ENCODE measurements around the gene MEGF6. TPM values are rescaled to one million over a fixed set of nuclear protein-coding genes. Genes with fewer than 3 reads are reported as not detected.

MEGF6 gene
- total RNA-seq, 1 donor from 2014 or later: 33.3 TPM

DNA sequence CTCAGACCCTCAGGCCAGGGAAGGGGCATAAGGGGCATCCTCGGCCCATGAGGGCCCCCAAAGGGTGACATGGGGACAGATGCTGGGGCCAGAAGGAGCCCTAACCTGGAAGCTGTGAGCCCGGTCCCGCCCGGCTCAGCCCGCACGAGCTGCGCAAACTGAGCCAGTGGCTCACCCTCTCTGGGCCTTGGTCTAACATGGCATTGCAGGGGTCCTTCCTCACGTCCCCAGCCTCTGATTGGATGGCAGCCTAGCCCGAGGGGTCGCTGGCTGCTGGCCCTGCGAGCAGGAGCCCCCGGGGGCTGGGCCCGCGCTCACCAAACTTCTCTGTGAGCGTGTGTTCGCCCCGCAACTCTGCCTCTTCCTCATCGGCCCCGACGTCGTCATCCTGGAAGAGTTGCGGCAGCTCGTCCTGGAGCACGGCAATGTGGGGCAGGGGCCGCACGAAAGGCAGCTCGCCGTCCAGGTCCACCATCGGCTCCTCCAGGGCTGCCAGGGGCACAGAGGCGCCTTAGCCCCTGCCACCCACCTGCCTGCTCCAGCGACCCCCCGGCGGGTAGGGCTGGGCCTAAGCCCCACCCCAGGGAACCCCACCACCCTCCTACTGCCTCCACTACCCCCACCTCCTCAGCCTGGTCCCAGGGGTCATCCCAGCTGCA lies 102.4 kb downstream of the MEGF6 start:
- no peak for DNase-seq (ENCODE audit: low read depth)
- no peak for TF ChIP-seq CTCF (conservative IDR thresholded peaks at IDR 0.05; ENCODE audit: low read depth, low read length)
- no peak overlapping the region for H3K4me3 ChIP-seq (ENCODE audit: low read depth, low read length)

DNA sequence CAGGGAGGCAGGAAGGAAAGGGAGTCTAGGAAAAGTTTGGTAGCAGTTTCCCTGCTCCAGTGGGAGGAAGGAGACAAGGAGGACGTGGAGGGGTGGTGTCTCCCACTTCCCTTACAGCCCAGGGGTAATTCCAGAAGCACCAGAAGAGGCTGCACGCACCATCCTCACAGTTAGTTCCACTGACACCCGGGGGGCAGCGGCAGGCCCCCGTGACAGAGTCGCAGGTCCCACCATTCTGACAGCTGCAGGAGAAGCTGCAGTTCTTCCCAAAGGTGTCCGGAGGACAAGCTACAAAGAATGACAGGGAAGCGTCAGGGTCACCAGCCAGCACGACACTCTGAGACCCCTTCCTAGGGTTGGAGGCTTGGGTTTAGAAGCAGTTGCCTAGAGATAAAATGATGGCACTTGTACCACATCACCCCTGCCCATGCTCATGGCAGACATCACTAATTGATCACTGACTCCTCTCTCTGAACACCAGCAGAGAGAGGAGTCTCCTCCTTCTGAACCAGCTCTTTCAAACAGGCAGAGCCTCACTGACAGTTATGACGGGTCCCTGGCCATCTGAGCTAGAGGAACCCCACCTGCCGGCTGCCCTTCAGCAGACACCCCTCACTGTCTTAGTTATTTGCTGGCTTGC lies 103.6 kb downstream of the MEGF6 start:
- no peak for TF ChIP-seq CTCF (conservative IDR thresholded peaks at IDR 0.05; ENCODE audit: low read depth, low read length)
- no peak overlapping the region for H3K4me3 ChIP-seq (ENCODE audit: low read depth, low read length)
- no peak for DNase-seq (ENCODE audit: low read depth)

GRCh38 chr1:3506943-3507342 lies 104.4 kb downstream of the MEGF6 start:
- no peak for TF ChIP-seq CTCF (conservative IDR thresholded peaks at IDR 0.05; ENCODE audit: low read depth, low read length)
- no peak overlapping the region for H3K4me3 ChIP-seq (ENCODE audit: low read depth, low read length)

GRCh38 chr1:3506041-3506440 lies 105.3 kb downstream of the MEGF6 start:
- DNase-seq (ENCODE audit: low read depth): no peak
- H3K4me3 ChIP-seq (ENCODE audit: low read depth, low read length): no peak overlapping the region
- no peak for TF ChIP-seq CTCF (conservative IDR thresholded peaks at IDR 0.05; ENCODE audit: low read depth, low read length)

More at GRCh38 chr1:3506943-3507342, 104.4 kb downstream of the MEGF6 start:
- no peak for DNase-seq (ENCODE audit: low read depth)

DNA sequence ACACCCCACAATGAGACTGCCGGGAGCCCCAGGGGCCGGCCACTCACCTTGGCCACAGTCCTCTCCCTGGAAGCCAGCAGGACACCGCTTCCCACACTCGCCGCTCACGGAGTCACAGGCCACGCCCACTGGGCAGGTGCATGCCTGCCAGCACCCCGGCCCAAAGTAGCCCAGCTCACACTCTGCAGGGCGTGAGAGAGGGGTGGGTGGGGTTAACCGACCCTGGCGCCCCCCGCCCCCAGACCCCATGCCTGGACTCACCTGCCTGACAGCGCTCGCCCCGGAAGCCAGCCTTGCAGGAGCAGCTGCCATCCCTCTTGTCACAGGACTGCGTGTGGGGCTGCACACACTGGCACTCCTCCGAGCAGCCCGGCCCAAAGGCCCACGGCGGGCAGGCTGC lies 106.1 kb downstream of the MEGF6 start:
- no peak for TF ChIP-seq CTCF (conservative IDR thresholded peaks at IDR 0.05; ENCODE audit: low read depth, low read length)
- DNase-seq (ENCODE audit: low read depth): no peak
- H3K4me3 ChIP-seq (ENCODE audit: low read depth, low read length): no peak overlapping the region

- H3K4me3 ChIP-seq (ENCODE audit: low read depth, low read length): no peak overlapping the region
- no peak for DNase-seq (ENCODE audit: low read depth)
- no peak for TF ChIP-seq CTCF (conservative IDR thresholded peaks at IDR 0.05; ENCODE audit: low read depth, low read length)
Measured at GRCh38 chr1:3504822-3505153, 106.5 kb downstream of the MEGF6 start.

Data from epithelial cell of proximal tubule (primary cell).